Measurements from ENCODE around the gene RNF166.

The RNF166 gene

GRCh38 chr16:88650749-88651275, 55.4 kb downstream of the RNF166 start, which contains the start of gene CYBA:
TSS of gene CYBA (minus strand) at chr16:88651053. CDS start at chr16:88651013, 40 bp downstream.
- DNase-seq = no peak

- DNase-seq = no peak
These were observed 56.1 kb downstream of the RNF166 start for GRCh38 chr16:88649924-88650748.

GRCh38 chr16:88649195-88649923, 56.8 kb downstream of the RNF166 start:
- DNase-seq = no peak

- DNase-seq = no peak
These were observed 58.8 kb downstream of the RNF166 start for GRCh38 chr16:88647178-88648070.

Measured in NCI-H2029 treated with DMSO at 0.1 percent for 48 hours (cell line).